H1 (cell line): ENCODE data around the gene KLHL35. TPM values are rescaled to one million over a fixed set of nuclear protein-coding genes. Genes with fewer than 3 reads are reported as not detected.
A peak's percentile ranks its signal among the peaks of the same experiment; 100 is the strongest.

Experiments
- CTCF ChIA-PET: fragments of 300-600 bp; sonication (Branson Sonifier 250); formaldehyde crosslinking; loops from one replicate; lab custom pipeline; 2021; ENCODE audit not compliant: partially characterized antibody; lab: Charles Lee
- POLR2A ChIA-PET: fragments of 300-600 bp; sonication (Branson Sonifier 250); formaldehyde crosslinking; loops from one replicate; lab custom pipeline; 2021; ENCODE audit warnings: inconsistent platforms; ENCODE audit not compliant: partially characterized antibody; lab: Charles Lee
- DNase-seq, 2 experiments: peaks; one replicate each; pipeline versions ENCODE4 v3.0.0 to v3.0.0-alpha.2; 2010 to 2022; ENCODE audit warnings: low spot score in 2 of 2, low read depth in 1 of 2, mixed read lengths in 1 of 2
- FAIRE-seq: peaks from 2 replicates; lab custom pipeline; 2011; peaks lifted over from hg19 to GRCh38; lab: Jason Lieb, UNC
- H2AFZ ChIP-seq: 2 replicates; pipeline ENCODE4 v1.8.1; 2012; ENCODE audit warnings: low read length, inconsistent platforms
- H2AK5ac ChIP-seq: 2 replicates; pipeline ENCODE4 v1.6.1; 2013; ENCODE audit warnings: low read depth, low read length
- H2BK120ac ChIP-seq: replicated peaks from 2 replicates; pipeline ENCODE3; 2013; ENCODE audit warnings: low read depth, low read length, inconsistent platforms
- H2BK12ac ChIP-seq: 2 replicates; pipeline ENCODE4 v1.6.1; 2013; ENCODE audit warnings: low read depth, low read length
- H2BK15ac ChIP-seq: 2 replicates; pipeline ENCODE4 v1.6.1; 2013; ENCODE audit warnings: low read length
- H2BK20ac ChIP-seq: 2 replicates; pipeline ENCODE4 v1.6.1; 2013; ENCODE audit warnings: low read length
- H2BK5ac ChIP-seq: 2 replicates; pipeline ENCODE4 v1.6.1; 2013; ENCODE audit warnings: low read depth, low read length
- H3K14ac ChIP-seq: 2 replicates; pipeline ENCODE4 v1.6.1; 2013; ENCODE audit warnings: inconsistent platforms; ENCODE audit not compliant: insufficient read length
- H3K18ac ChIP-seq: 2 replicates; pipeline ENCODE4 v1.6.1; 2013; ENCODE audit warnings: low read length; ENCODE audit errors: extremely low read depth
- H3K23ac ChIP-seq: 2 replicates; pipeline ENCODE4 v1.6.1; 2013; ENCODE audit warnings: inconsistent platforms; ENCODE audit not compliant: insufficient read length
- H3K23me2 ChIP-seq: 2 replicates; pipeline ENCODE4 v1.6.1; 2013; ENCODE audit warnings: low read depth, low read length
- H3K27ac ChIP-seq: 2 replicates; pipeline ENCODE4 v1.6.1; 2011; ENCODE audit warnings: low read depth, low read length, inconsistent platforms
- H3K27me3 ChIP-seq, 4 experiments: replicated peaks in 1 of 4; 1 replicate in 1 of 4; 2 replicates in 3 of 4; pipeline versions ENCODE4 v1.6.1 to v1.8.1; 2011 to 2013; ENCODE audit warnings: low read length in 3 of 4, mild to moderate bottlenecking in 3 of 4, inconsistent platforms in 2 of 4, mixed read lengths in 2 of 4, moderate library complexity in 1 of 4; ENCODE audit not compliant: control insufficient read depth in 3 of 4, insufficient read depth in 3 of 4; ENCODE audit errors: extremely low read depth in 1 of 4
- H3K36me3 ChIP-seq, 4 experiments: 2 replicates each; pipeline versions ENCODE4 v1.6.1 to v1.8.1; 2011 to 2013; ENCODE audit warnings: mild to moderate bottlenecking in 4 of 4, low read length in 3 of 4, moderate library complexity in 2 of 4, control low read depth in 1 of 4, inconsistent platforms in 1 of 4; ENCODE audit not compliant: insufficient read depth in 4 of 4, control insufficient read depth in 2 of 4
- H3K4ac ChIP-seq: replicated peaks from 2 replicates; pipeline ENCODE3; 2013; ENCODE audit warnings: low read length, low read depth, mixed read lengths, inconsistent platforms; ENCODE audit not compliant: insufficient read length
- H3K4me1 ChIP-seq, 4 experiments: replicated peaks in 1 of 4; 1 replicate in 1 of 4; 2 replicates in 3 of 4; pipeline versions ENCODE4 v1.6.1 to v1.8.1; 2011 to 2013; ENCODE audit warnings: low read length in 3 of 4, inconsistent platforms in 2 of 4, mixed read lengths in 1 of 4; ENCODE audit not compliant: insufficient read depth in 4 of 4, control insufficient read depth in 3 of 4
- H3K4me2 ChIP-seq, 2 experiments: 2 replicates each; pipeline versions ENCODE4 v1.6.1 to v1.8.1; 2011 to 2013; ENCODE audit warnings: low read depth in 2 of 2, low read length in 2 of 2, control low read depth in 1 of 2, inconsistent platforms in 1 of 2, mild to moderate bottlenecking in 1 of 2; ENCODE audit not compliant: insufficient read depth in 1 of 2
- H3K4me3 ChIP-seq, 4 experiments: fragments of 200-600, 300-600 bp in 1 of 4; sonication (generic), shearing (Covaris generic), sonication (Bioruptor Twin) in 1 of 4; 2 replicates each; pipeline versions ENCODE4 v1.5.1 to v1.8.1; 2011 to 2016; ENCODE audit warnings: low read length in 4 of 4, low read depth in 3 of 4, control low read depth in 2 of 4, inconsistent platforms in 2 of 4, mild to moderate bottlenecking in 2 of 4, mixed read lengths in 1 of 4, moderate library complexity in 1 of 4; ENCODE audit not compliant: insufficient read depth in 2 of 4; ENCODE audit errors: extremely low read depth in 1 of 4
- H3K56ac ChIP-seq: replicated peaks from 2 replicates; pipeline ENCODE3; 2013; ENCODE audit warnings: low read depth, mild to moderate bottlenecking, mixed read lengths, low read length, inconsistent platforms; ENCODE audit not compliant: insufficient read length
- H3K79me1 ChIP-seq: 2 replicates; pipeline ENCODE4 v1.6.1; 2013; ENCODE audit warnings: low read depth, low read length, control low read depth
- H3K79me2 ChIP-seq, 2 experiments: 2 replicates each; pipeline versions ENCODE4 v1.6.1 to v1.8.1; 2012 to 2013; ENCODE audit warnings: low read length in 2 of 2, mild to moderate bottlenecking in 2 of 2, inconsistent platforms in 1 of 2; ENCODE audit not compliant: insufficient read depth in 2 of 2, control insufficient read depth in 1 of 2
- H3K9ac ChIP-seq, 4 experiments: replicated peaks in 1 of 4; 1 replicate in 1 of 4; 2 replicates in 3 of 4; pipeline versions ENCODE4 v1.6.1 to v1.8.1; 2011 to 2013; ENCODE audit warnings: low read depth in 3 of 4, low read length in 3 of 4, control low read depth in 2 of 4, mild to moderate bottlenecking in 2 of 4, moderate library complexity in 2 of 4, inconsistent platforms in 1 of 4; ENCODE audit errors: extremely low read depth in 1 of 4
- H3K9me3 ChIP-seq, 2 experiments: 2 replicates each; pipeline versions ENCODE4 v1.6.1 to v1.8.1; 2012 to 2013; ENCODE audit warnings: mild to moderate bottlenecking in 2 of 2, moderate library complexity in 2 of 2, control low read depth in 1 of 2, inconsistent platforms in 1 of 2, low read depth in 1 of 2, low read length in 1 of 2, mixed read lengths in 1 of 2; ENCODE audit not compliant: insufficient read depth in 2 of 2
- H4K20me1 ChIP-seq, 2 experiments: replicated peaks in 1 of 2; 2 replicates each; pipeline versions ENCODE3 to v1.8.1; 2011 to 2013; ENCODE audit warnings: inconsistent platforms in 2 of 2, low read length in 2 of 2, mild to moderate bottlenecking in 1 of 2; ENCODE audit not compliant: insufficient read depth in 2 of 2, control insufficient read depth in 1 of 2
- H4K5ac ChIP-seq: 2 replicates; pipeline ENCODE4 v1.6.1; 2013; ENCODE audit warnings: low read length, low read depth, mixed read lengths, inconsistent platforms; ENCODE audit not compliant: insufficient read length
- H4K8ac ChIP-seq: 2 replicates; pipeline ENCODE4 v1.8.0; 2013; ENCODE audit warnings: mild to moderate bottlenecking, moderate library complexity, low read length, inconsistent platforms; ENCODE audit not compliant: insufficient read depth; ENCODE audit errors: extremely low read depth
- H4K91ac ChIP-seq: replicated peaks from 2 replicates; pipeline ENCODE3; 2013; ENCODE audit warnings: low read length, mixed read lengths, inconsistent platforms; ENCODE audit not compliant: insufficient read length
- ASH2L ChIP-seq: fragments of 200-600, 300-600 bp; sonication (generic); IDR thresholded peaks from one replicate; pipeline ENCODE4 v1.7.1; 2017; ENCODE audit warnings: low read length
- ATF3 ChIP-seq: IDR thresholded peaks from 2 replicates; pipeline ENCODE4 v1.6.1; 2011; ENCODE audit warnings: low read depth, mild to moderate bottlenecking, low read length; ENCODE audit not compliant: insufficient read depth
- BRCA1 ChIP-seq: IDR thresholded peaks from 2 replicates; pipeline ENCODE4 v1.6.1; 2012; ENCODE audit warnings: low read depth, low read length, improper control_type of control experiment
- CHD2 ChIP-seq: IDR thresholded peaks from 2 replicates; pipeline ENCODE4 v1.6.1; 2012; ENCODE audit warnings: low read length, improper control_type of control experiment
- HDAC6 ChIP-seq: IDR thresholded peaks from one replicate; pipeline ENCODE4 v1.7.1; 2012; ENCODE audit warnings: low read depth, mild to moderate bottlenecking, inconsistent platforms, low read length, moderate library complexity
- KDM1A ChIP-seq: fragments of 200-600, 300-600 bp; sonication (generic); IDR thresholded peaks from 2 replicates; pipeline ENCODE4 v1.7.1; 2016; ENCODE audit warnings: mild to moderate bottlenecking, low read length, borderline replicate concordance
- KDM5A ChIP-seq: fragments of 200-600 bp; IDR thresholded peaks from 2 replicates; pipeline ENCODE4 v1.7.1; 2012; ENCODE audit warnings: mild to moderate bottlenecking, low read length, inconsistent platforms, mixed read lengths
- POLR2A ChIP-seq, 2 experiments: IDR thresholded peaks; 1 replicate in 1 of 2; 2 replicates in 1 of 2; pipeline ENCODE4 v1.6.1; 2011; ENCODE audit warnings: low read depth in 2 of 2, low read length in 2 of 2, mild to moderate bottlenecking in 2 of 2; ENCODE audit errors: control extremely low read depth in 1 of 2
- RNF2 ChIP-seq: fragments of 200-900, 300-1000 bp; sonication (generic); IDR thresholded peaks from 2 replicates; pipeline ENCODE4 v1.7.1; 2016; ENCODE audit warnings: borderline replicate concordance, low read depth, mild to moderate bottlenecking, antibody characterized with exemption, low read length; ENCODE audit not compliant: poor library complexity, severe bottlenecking; ENCODE audit errors: missing control alignments
- RXRA ChIP-seq: IDR thresholded peaks from 2 replicates; pipeline ENCODE4 v1.6.1; 2011; ENCODE audit warnings: low read depth, mild to moderate bottlenecking, low read length, moderate library complexity; ENCODE audit not compliant: insufficient read depth
- WGBS, 2 experiments: shearing (Covaris generic) in 1 of 2; methylation state at CpG; one replicate each; pipeline versions ENCODE4 v1.1.6 to v1.1.7; 2013 to 2015; ENCODE audit warnings: low lambda C conversion rate in 2 of 2, mixed read lengths in 2 of 2, inconsistent platforms in 1 of 2, low coverage in 1 of 2, missing lambda C conversion rate in 1 of 2; ENCODE audit not compliant: insufficient replicate concordance in 2 of 2, insufficient coverage in 1 of 2, insufficient read length in 1 of 2; ENCODE audit errors: extremely low coverage in 1 of 2, missing lambda C conversion rate in 1 of 2; 5-methylcytosine and 5-hydroxymethylcytosine counted together
- polyA plus RNA-seq, 7 experiments: library from polyadenylated mRNA; depleted of rRNA in 3 of 7; stranded (reverse) in 5 of 7; unstranded in 2 of 7; fragments of >200 nt in 5 of 7; fragments of 200-250 nt in 2 of 7; gene quantifications; 1 replicate in 5 of 7; 2 replicates in 1 of 7; 4 replicates in 1 of 7; pipeline versions ENCODE4 v1.2.1 to v1.2.3, GENCODE V29; 2011 to 2013; ENCODE audit warnings: missing spikeins in 2 of 7, mixed read lengths in 2 of 7
- total RNA-seq: library from RNA; stranded (reverse); fragmentation: NEBNext Ultra II Directional; extraction: Animal tissue kit (Norgen Biotek cat#: 25700); gene quantifications from 2 replicates; pipeline ENCODE4 v1.2.1, GENCODE V29; 2021

KLHL35 gene
- total and polyA plus RNA-seq, 2 of the 8 experiments (the other 6 are each of a cell fraction or from before 2014, with no cell fraction given) = 0.35 to 0.41 TPM

- Histone ChIP-seq H2BK12ac (no peak overlapping the region), H2BK20ac (no peak overlapping the region), H2AFZ (no peak overlapping the region), H4K5ac (no peak overlapping the region), H4K91ac (peak overlapping the region; percentile 26), H3K9ac (no peak overlapping the region), H3K56ac (no peak overlapping the region), H4K8ac (no peak overlapping the region), H3K4me1 (no peaks in the 10 kb centered on the region), H3K36me3 (no peaks in the 10 kb centered on the region), H3K4me2 (no peak overlapping the region), H3K27me3 (no peaks in the 10 kb centered on the region; a peak in 1 of 7 replicates), H3K27ac (no peak overlapping the region), H3K23ac (no peak overlapping the region), H4K20me1 (no peaks in the 10 kb centered on the region), H3K14ac (no peak overlapping the region), H3K23me2 (0 out of 2 replicates have a peak, but pooled peaks cover 2% of the 10 kb centered on the region), H3K4me3 (no peak overlapping the region), H3K79me2 (no peaks in the 10 kb centered on the region), H3K79me1 (no peaks in the 10 kb centered on the region), H2BK15ac (no peak overlapping the region), H2BK5ac (no peak overlapping the region), H3K4ac (no peak overlapping the region), H2AK5ac (no peak overlapping the region), H2BK120ac (no peak overlapping the region), H3K18ac (no peak overlapping the region), H3K9me3 (no peaks in the 10 kb centered on the region)
- ChIA-PET CTCF (interaction anchor here (1.0 to 31.5 kb wide), 7 partner anchors 17 to 97 kb away, joined by 3 to 603 read pairs (median 14); partner anchors contain the start of gene GDPD5), POLR2A (interaction anchor here (0.8 kb wide), 1 partner anchor 41 kb away, joined by 3 read pairs; no protein-coding TSS in a partner anchor)
- DNase-seq = no peak
- FAIRE-seq = no peak
- no peak for TF ChIP-seq HDAC6
- no peak for TF ChIP-seq RXRA
- no peak for TF ChIP-seq KDM5A
- no peak for TF ChIP-seq ASH2L
- TF ChIP-seq ATF3 = no peak
- TF ChIP-seq KDM1A = no peak
- TF ChIP-seq POLR2A (IDR thresholded peaks at IDR 0.05; ENCODE audit: control extremely low read depth in 1 of 2, low read depth in 2 of 2, low read length in 2 of 2) = no peak
- TF ChIP-seq RNF2 = no peak
- no peak for TF ChIP-seq BRCA1
- TF ChIP-seq CHD2 = no peak
- 91% methylated on average over 6 of the region's 10 CpGs; no CpG with 5 or more reads in 1 of the 2 experiments for WGBS, 2 experiments
Measured at GRCh38 chr11:75449271-75449670, 16.3 kb upstream of the KLHL35 start.
